ENCODE results near the gene ADCK1. TPM values are rescaled to one million over a fixed set of nuclear protein-coding genes. Genes with fewer than 3 reads are reported as not detected.

The ADCK1 gene
- total RNA-seq, 1 donor from 2014 or later, result 5.6 TPM

- DNase-seq, result no peak
- peaks cover 9% of the 10 kb centered on the region for H3K36me3 Mint-ChIP-seq (ENCODE audit: unreplicated experiment)
- peaks cover 4% of the 10 kb centered on the region for H3K9me3 Mint-ChIP-seq (ENCODE audit: unreplicated experiment)
- H3K4me1 Mint-ChIP-seq (ENCODE audit: low read depth, unreplicated experiment), result no peaks in the 10 kb centered on the region
- no peak for TF ChIP-seq CTCF (IDR thresholded peaks at IDR 0.05; ENCODE audit: partially characterized antibody, unreplicated experiment)
- H3K27me3 Mint-ChIP-seq (ENCODE audit: unreplicated experiment), result peaks cover 7% of the 10 kb centered on the region
- H3K27ac Mint-ChIP-seq (ENCODE audit: unreplicated experiment), result no peak overlapping the region
- no peak overlapping the region for H3K4me3 Mint-ChIP-seq (ENCODE audit: unreplicated experiment)
Observed at GRCh38 chr14:77924141-77924948, 124.4 kb downstream of the ADCK1 start.

DNA sequence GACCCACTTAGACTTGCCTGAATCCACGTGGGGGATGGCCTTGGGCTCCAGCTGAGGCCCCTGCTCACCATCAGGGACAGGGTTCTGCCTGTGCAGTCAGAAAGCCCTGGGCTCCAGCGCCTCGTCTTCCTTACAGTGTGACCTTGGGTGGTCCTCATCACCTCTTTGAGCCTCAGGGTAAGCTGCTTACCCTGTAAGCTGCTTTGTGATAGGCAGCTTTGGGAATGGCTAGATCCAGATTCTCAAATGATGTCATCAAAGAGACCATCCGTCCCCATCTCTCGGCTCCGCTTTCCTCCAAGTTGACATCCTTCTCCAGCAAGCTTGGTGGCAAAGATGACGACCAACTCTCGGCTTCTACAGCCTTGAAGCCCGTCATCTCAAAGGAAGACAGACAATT is 127.0 kb downstream of the ADCK1 start:
- peaks cover 10% of the 10 kb centered on the region for H3K27me3 Mint-ChIP-seq (ENCODE audit: unreplicated experiment)
- peaks cover 4% of the 10 kb centered on the region for H3K9me3 Mint-ChIP-seq (ENCODE audit: unreplicated experiment)
- DNase-seq, result no peak
- H3K36me3 Mint-ChIP-seq (ENCODE audit: unreplicated experiment), result peaks cover 11% of the 10 kb centered on the region
- no peak overlapping the region for H3K4me3 Mint-ChIP-seq (ENCODE audit: unreplicated experiment)
- TF ChIP-seq CTCF (IDR thresholded peaks at IDR 0.05; ENCODE audit: partially characterized antibody, unreplicated experiment), result no peak
- no peaks in the 10 kb centered on the region for H3K4me1 Mint-ChIP-seq (ENCODE audit: low read depth, unreplicated experiment)
- H3K27ac Mint-ChIP-seq (ENCODE audit: unreplicated experiment), result no peak overlapping the region

- Mint-ChIP-seq H3K4me3 (ENCODE audit: unreplicated experiment) (no peak overlapping the region), H3K36me3 (ENCODE audit: unreplicated experiment) (peaks cover 40% of the 10 kb centered on the region), H3K27me3 (ENCODE audit: unreplicated experiment) (peaks cover 8% of the 10 kb centered on the region), H3K4me1 (ENCODE audit: low read depth, unreplicated experiment) (no peaks in the 10 kb centered on the region), H3K9me3 (ENCODE audit: unreplicated experiment) (peaks cover 8% of the 10 kb centered on the region), H3K27ac (ENCODE audit: unreplicated experiment) (no peak overlapping the region)
- no peak for DNase-seq
- TF ChIP-seq CTCF (IDR thresholded peaks at IDR 0.05; ENCODE audit: partially characterized antibody, unreplicated experiment), result no peak
Observed at GRCh38 chr14:77931441-77931840, 131.5 kb downstream of the ADCK1 start.

- no peak for DNase-seq
- Mint-ChIP-seq H3K36me3 (ENCODE audit: unreplicated experiment) (peaks cover 36% of the 10 kb centered on the region), H3K9me3 (ENCODE audit: unreplicated experiment) (peaks cover 10% of the 10 kb centered on the region), H3K27ac (ENCODE audit: unreplicated experiment) (no peak overlapping the region), H3K4me1 (ENCODE audit: low read depth, unreplicated experiment) (no peaks in the 10 kb centered on the region), H3K27me3 (ENCODE audit: unreplicated experiment) (peaks cover 4% of the 10 kb centered on the region), H3K4me3 (ENCODE audit: unreplicated experiment) (no peak overlapping the region)
- TF ChIP-seq CTCF (IDR thresholded peaks at IDR 0.05; ENCODE audit: partially characterized antibody, unreplicated experiment), result no peak
Observed at GRCh38 chr14:77936138-77936639, 136.3 kb downstream of the ADCK1 start.

GRCh38 chr14:77947372-77947771 is 147.5 kb downstream of the ADCK1 start:
- Mint-ChIP-seq H3K27me3 (ENCODE audit: unreplicated experiment) (peaks cover 2% of the 10 kb centered on the region), H3K36me3 (ENCODE audit: unreplicated experiment) (peaks cover 12% of the 10 kb centered on the region), H3K4me3 (ENCODE audit: unreplicated experiment) (no peak overlapping the region), H3K27ac (ENCODE audit: unreplicated experiment) (no peak overlapping the region), H3K9me3 (ENCODE audit: unreplicated experiment) (peaks cover 4% of the 10 kb centered on the region), H3K4me1 (ENCODE audit: low read depth, unreplicated experiment) (no peaks in the 10 kb centered on the region)
- DNase-seq, result no peak
- TF ChIP-seq CTCF (IDR thresholded peaks at IDR 0.05; ENCODE audit: partially characterized antibody, unreplicated experiment), result no peak

All from glutamatergic neuron (in vitro differentiated cells).